ENCODE measurements around the gene FHOD3.

Gene FHOD3

GRCh38 chr18:36450264-36450663, 152.8 kb downstream of the FHOD3 start:
- Histone ChIP-seq H3K4me1 (ENCODE audit: control insufficient read depth, low read depth, low read length) (no peaks in the 10 kb centered on the region), H3K4ac (ENCODE audit: low read depth, low read length) (no peak overlapping the region), H2BK15ac (replicated peaks; ENCODE audit: low read depth) (no peak overlapping the region), H2BK5ac (ENCODE audit: low read length) (no peak overlapping the region), H2AK5ac (ENCODE audit: low read length) (no peak overlapping the region), H3K4me3 (ENCODE audit: low read length) (no peak overlapping the region), H3K18ac (ENCODE audit: low read length) (no peak overlapping the region), H3K79me2 (ENCODE audit: control insufficient read depth, insufficient read depth, low read length) (no peaks in the 10 kb centered on the region), H3K23ac (ENCODE audit: low read length) (no peak overlapping the region), H3K56ac (ENCODE audit: low read length) (no peak overlapping the region), H4K5ac (ENCODE audit: low read length) (no peak overlapping the region), H3K27me3 (ENCODE audit: insufficient read depth, low read length, poor library complexity) (no peaks in the 10 kb centered on the region), H2BK120ac (ENCODE audit: low read depth, low read length) (no peak overlapping the region), H3K79me1 (ENCODE audit: low read length) (no peaks in the 10 kb centered on the region), H3K4me2 (ENCODE audit: low read length) (no peak overlapping the region), H3K9ac (ENCODE audit: low read length) (no peak overlapping the region), H3K27ac (ENCODE audit: low read depth, low read length) (no peak overlapping the region), H3K36me3 (ENCODE audit: control insufficient read depth, insufficient read depth, low read length) (no peaks in the 10 kb centered on the region), H4K8ac (ENCODE audit: low read depth, low read length) (no peak overlapping the region)
- no peak for DNase-seq
- no CpG with 5 or more reads among the region's 6 CpGs for whole genome bisulfite sequencing (ENCODE audit: extremely low coverage, insufficient coverage, low lambda C conversion rate)

DNA sequence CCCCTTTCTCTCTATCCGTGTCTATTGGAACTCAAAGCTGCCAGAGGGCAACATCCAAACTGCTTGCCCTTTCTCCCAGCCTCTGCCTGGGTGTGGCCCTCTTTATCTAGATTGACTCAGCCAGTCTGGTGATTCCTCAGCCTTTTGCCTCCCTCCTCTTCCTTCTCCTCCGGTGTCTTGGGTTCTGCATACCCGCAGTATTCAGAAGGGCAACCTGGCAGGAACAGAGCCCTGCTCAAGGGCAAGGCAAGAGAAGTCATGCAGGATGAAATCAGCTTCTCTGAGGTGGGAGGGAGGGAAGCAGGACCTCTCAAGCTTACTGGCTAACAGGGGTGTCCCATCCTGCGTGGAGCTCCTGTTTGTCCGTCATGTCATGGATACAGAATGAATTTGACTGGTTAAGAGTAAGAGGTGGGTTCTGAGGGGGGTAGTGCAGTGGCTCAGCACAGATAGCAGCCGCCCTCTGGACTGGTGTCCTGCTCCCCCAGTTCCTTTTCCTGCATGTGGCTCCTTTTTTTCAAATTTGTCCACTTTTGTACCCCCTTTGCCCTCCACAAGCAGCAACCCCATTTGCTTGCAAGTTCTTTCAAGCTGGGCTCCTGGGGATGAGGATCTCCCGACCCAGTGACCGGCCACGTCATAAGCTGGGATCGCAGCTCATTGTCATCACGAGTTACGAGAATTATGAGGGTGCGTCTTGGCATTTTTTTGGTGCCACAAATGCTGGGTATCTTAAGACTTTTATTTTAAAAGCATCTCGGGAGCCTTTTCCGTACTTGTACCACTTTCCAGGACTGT, 154.1 kb downstream of the FHOD3 start:
- Histone ChIP-seq H2AK5ac (ENCODE audit: low read length) (no peak overlapping the region), H3K4me3 (ENCODE audit: low read length) (no peak overlapping the region), H3K27me3 (ENCODE audit: insufficient read depth, low read length, poor library complexity) (no peaks in the 10 kb centered on the region), H3K23ac (ENCODE audit: low read length) (no peak overlapping the region), H3K18ac (ENCODE audit: low read length) (no peak overlapping the region), H3K79me1 (ENCODE audit: low read length) (no peaks in the 10 kb centered on the region), H3K27ac (ENCODE audit: low read depth, low read length) (no peak overlapping the region), H4K8ac (ENCODE audit: low read depth, low read length) (no peak overlapping the region), H2BK5ac (ENCODE audit: low read length) (no peak overlapping the region), H3K9ac (ENCODE audit: low read length) (no peak overlapping the region), H3K79me2 (ENCODE audit: control insufficient read depth, insufficient read depth, low read length) (no peaks in the 10 kb centered on the region), H3K56ac (ENCODE audit: low read length) (no peak overlapping the region), H2BK15ac (replicated peaks; ENCODE audit: low read depth) (no peak overlapping the region), H3K4ac (ENCODE audit: low read depth, low read length) (no peak overlapping the region), H3K4me2 (ENCODE audit: low read length) (no peak overlapping the region), H2BK120ac (ENCODE audit: low read depth, low read length) (no peak overlapping the region), H3K4me1 (ENCODE audit: control insufficient read depth, low read depth, low read length) (peaks cover 6% of the 10 kb centered on the region), H3K36me3 (ENCODE audit: control insufficient read depth, insufficient read depth, low read length) (no peaks in the 10 kb centered on the region), H4K5ac (ENCODE audit: low read length) (no peak overlapping the region)
- no peak for DNase-seq
- WGBS (ENCODE audit: extremely low coverage, insufficient coverage, low lambda C conversion rate) = no CpG with 5 or more reads among the region's 15 CpGs

DNA sequence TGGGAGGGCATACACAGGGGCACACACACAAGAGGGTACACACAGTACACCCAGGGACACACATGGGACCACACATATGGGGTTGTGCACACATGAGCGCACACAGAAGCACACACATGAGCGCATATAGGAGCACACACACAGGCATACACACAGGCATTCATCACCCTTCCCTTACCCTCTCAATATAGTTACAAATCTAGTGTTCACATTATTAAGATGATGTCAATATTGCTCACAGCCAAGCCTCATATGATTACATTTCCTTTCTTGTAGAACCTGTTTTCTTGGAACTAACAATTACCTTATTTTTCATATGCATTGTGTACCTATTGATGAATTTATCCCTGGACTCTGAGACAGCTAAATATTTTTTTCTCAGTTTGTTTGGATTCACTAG, 156.7 kb downstream of the FHOD3 start:
- no peak overlapping the region for H2BK15ac ChIP-seq (replicated peaks; ENCODE audit: low read depth)
- H2BK120ac ChIP-seq (ENCODE audit: low read depth, low read length) = no peak overlapping the region
- no peaks in the 10 kb centered on the region for H3K27me3 ChIP-seq (ENCODE audit: insufficient read depth, low read length, poor library complexity)
- H3K79me2 ChIP-seq (ENCODE audit: control insufficient read depth, insufficient read depth, low read length) = no peaks in the 10 kb centered on the region
- no peak overlapping the region for H2AK5ac ChIP-seq (ENCODE audit: low read length)
- H3K36me3 ChIP-seq (ENCODE audit: control insufficient read depth, insufficient read depth, low read length) = no peaks in the 10 kb centered on the region
- no peak overlapping the region for H3K4me2 ChIP-seq (ENCODE audit: low read length)
- H2BK5ac ChIP-seq (ENCODE audit: low read length) = peak overlapping the region; percentile 29
- no peak overlapping the region for H4K8ac ChIP-seq (ENCODE audit: low read depth, low read length)
- no peak overlapping the region for H3K23ac ChIP-seq (ENCODE audit: low read length)
- DNase-seq = no peak
- no peak overlapping the region for H3K27ac ChIP-seq (ENCODE audit: low read depth, low read length)
- no peak overlapping the region for H3K4ac ChIP-seq (ENCODE audit: low read depth, low read length)
- H3K56ac ChIP-seq (ENCODE audit: low read length) = no peak overlapping the region
- WGBS (ENCODE audit: extremely low coverage, insufficient coverage, low lambda C conversion rate) = no CpG with 5 or more reads among the region's 2 CpGs
- no peaks in the 10 kb centered on the region for H3K79me1 ChIP-seq (ENCODE audit: low read length)
- peaks cover 8% of the 10 kb centered on the region for H3K4me1 ChIP-seq (ENCODE audit: control insufficient read depth, low read depth, low read length)
- no peak overlapping the region for H3K18ac ChIP-seq (ENCODE audit: low read length)
- H4K5ac ChIP-seq (ENCODE audit: low read length) = no peak overlapping the region
- no peak overlapping the region for H3K4me3 ChIP-seq (ENCODE audit: low read length)
- H3K9ac ChIP-seq (ENCODE audit: low read length) = no peak overlapping the region

DNA sequence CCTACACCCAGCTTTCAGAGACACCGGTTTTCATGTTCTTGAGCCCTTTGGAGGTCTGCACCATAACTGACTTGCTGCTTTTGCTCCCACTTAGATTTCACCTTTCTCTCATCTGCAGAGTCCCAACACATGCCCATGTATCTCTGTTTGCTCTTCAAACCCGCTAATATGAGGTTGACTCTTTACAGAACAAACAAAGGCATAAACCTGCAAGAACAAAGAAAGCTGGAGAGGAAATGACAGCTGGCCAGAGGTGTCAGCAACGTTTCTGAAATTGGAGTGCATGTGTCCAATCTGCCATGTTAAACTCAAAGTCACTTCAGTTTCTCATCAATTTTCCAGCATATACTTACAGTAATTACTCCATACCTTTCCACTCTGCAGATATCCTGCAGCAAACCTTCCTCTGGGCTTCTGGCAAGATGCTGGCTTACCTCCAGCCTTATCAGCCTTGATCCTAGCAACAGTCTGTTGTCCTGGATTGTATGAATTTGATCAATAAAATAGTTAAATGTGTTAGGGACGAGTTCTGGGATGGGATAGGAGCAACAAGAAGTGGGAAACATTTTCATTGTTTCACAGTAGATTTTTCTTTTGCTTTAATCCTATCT, 157.4 kb downstream of the FHOD3 start:
- no peak overlapping the region for H3K56ac ChIP-seq (ENCODE audit: low read length)
- no peak overlapping the region for H4K5ac ChIP-seq (ENCODE audit: low read length)
- H2BK120ac ChIP-seq (ENCODE audit: low read depth, low read length) = no peak overlapping the region
- WGBS (ENCODE audit: extremely low coverage, insufficient coverage, low lambda C conversion rate) = no CpG with 5 or more reads among the region's 4 CpGs
- H3K27ac ChIP-seq (ENCODE audit: low read depth, low read length) = no peak overlapping the region
- H3K4me1 ChIP-seq (ENCODE audit: control insufficient read depth, low read depth, low read length) = peaks cover 8% of the 10 kb centered on the region
- no peak overlapping the region for H2BK15ac ChIP-seq (replicated peaks; ENCODE audit: low read depth)
- no peaks in the 10 kb centered on the region for H3K36me3 ChIP-seq (ENCODE audit: control insufficient read depth, insufficient read depth, low read length)
- no peaks in the 10 kb centered on the region for H3K79me2 ChIP-seq (ENCODE audit: control insufficient read depth, insufficient read depth, low read length)
- no peak overlapping the region for H3K4me3 ChIP-seq (ENCODE audit: low read length)
- no peak overlapping the region for H3K9ac ChIP-seq (ENCODE audit: low read length)
- no peaks in the 10 kb centered on the region for H3K79me1 ChIP-seq (ENCODE audit: low read length)
- no peaks in the 10 kb centered on the region for H3K27me3 ChIP-seq (ENCODE audit: insufficient read depth, low read length, poor library complexity)
- DNase-seq = no peak
- no peak overlapping the region for H2AK5ac ChIP-seq (ENCODE audit: low read length)
- H4K8ac ChIP-seq (ENCODE audit: low read depth, low read length) = no peak overlapping the region
- H2BK5ac ChIP-seq (ENCODE audit: low read length) = no peak overlapping the region
- H3K4me2 ChIP-seq (ENCODE audit: low read length) = no peak overlapping the region
- H3K18ac ChIP-seq (ENCODE audit: low read length) = no peak overlapping the region
- H3K4ac ChIP-seq (ENCODE audit: low read depth, low read length) = no peak overlapping the region
- no peak overlapping the region for H3K23ac ChIP-seq (ENCODE audit: low read length)

- Histone ChIP-seq H3K23ac (ENCODE audit: low read length) (no peak overlapping the region), H2AK5ac (ENCODE audit: low read length) (no peak overlapping the region), H3K4me2 (ENCODE audit: low read length) (no peak overlapping the region), H3K4ac (ENCODE audit: low read depth, low read length) (no peak overlapping the region), H4K8ac (ENCODE audit: low read depth, low read length) (no peak overlapping the region), H3K79me2 (ENCODE audit: control insufficient read depth, insufficient read depth, low read length) (no peaks in the 10 kb centered on the region), H2BK15ac (replicated peaks; ENCODE audit: low read depth) (no peak overlapping the region), H3K27me3 (ENCODE audit: insufficient read depth, low read length, poor library complexity) (no peaks in the 10 kb centered on the region), H2BK5ac (ENCODE audit: low read length) (peak overlapping the region; percentile 43), H3K27ac (ENCODE audit: low read depth, low read length) (no peak overlapping the region), H3K36me3 (ENCODE audit: control insufficient read depth, insufficient read depth, low read length) (no peaks in the 10 kb centered on the region), H3K4me3 (ENCODE audit: low read length) (no peak overlapping the region), H3K56ac (ENCODE audit: low read length) (peak overlapping the region; percentile 62), H3K4me1 (ENCODE audit: control insufficient read depth, low read depth, low read length) (peaks cover 8% of the 10 kb centered on the region), H4K5ac (ENCODE audit: low read length) (no peak overlapping the region), H3K18ac (ENCODE audit: low read length) (no peak overlapping the region), H2BK120ac (ENCODE audit: low read depth, low read length) (no peak overlapping the region), H3K9ac (ENCODE audit: low read length) (no peak overlapping the region), H3K79me1 (ENCODE audit: low read length) (no peaks in the 10 kb centered on the region)
- no CpG with 5 or more reads among the region's 4 CpGs for WGBS (ENCODE audit: extremely low coverage, insufficient coverage, low lambda C conversion rate)
- no peak for DNase-seq
Observed at GRCh38 chr18:36455931-36456330, 158.4 kb downstream of the FHOD3 start.
